ENCODE results near the gene KDM2A. TPM values are rescaled to one million over a fixed set of nuclear protein-coding genes. Genes with fewer than 3 reads are reported as not detected.
A peak's percentile ranks its signal among the peaks of the same experiment; 100 is the strongest.

Gene KDM2A
- total RNA-seq, 4 donors from 2014 or later, result 33.4 to 84.7 (median 64.8) TPM

- DNase-seq, result no peak
- Histone ChIP-seq H3K27ac (no peak overlapping the region), H3K27me3 (no peaks in the 10 kb centered on the region), H3K4me1 (peaks cover 0 to 42% (median 0%) of the 10 kb centered on the region in 3 donors), H3K9me3 (no peaks in the 10 kb centered on the region), H3K4me3 (no peak overlapping the region), H3K36me3 (peaks cover 0 to 54% (median 0%) of the 10 kb centered on the region in 3 donors)
- intact Hi-C loops (cut with DNase I), result no loop called here
- TF ChIP-seq POLR2A (IDR thresholded peaks at IDR 0.05) (no peak), CTCF (IDR thresholded peaks at IDR 0.05) (no peak)
- WGBS, 2 donors, result 69 to 83% methylated on average over 2 of the region's 2 CpGs
These were observed 39.2 kb downstream of the KDM2A start for GRCh38 chr11:67158221-67158620.

GRCh38 chr11:67160045-67160444 lies 41.0 kb downstream of the KDM2A start:
- H3K4me1 ChIP-seq, result peaks cover 0 to 42% (median 0%) of the 10 kb centered on the region in 3 donors
- peaks cover 0 to 53% (median 0%) of the 10 kb centered on the region in 3 donors for H3K36me3 ChIP-seq
- intact Hi-C loops (cut with DNase I), result loop anchor here (10.0 kb wide), 1 partner anchor 75 kb away; no protein-coding TSS in a partner anchor
- TF ChIP-seq CTCF (IDR thresholded peaks at IDR 0.05), result no peak
- TF ChIP-seq POLR2A (IDR thresholded peaks at IDR 0.05), result no peak
- no peak overlapping the region for H3K4me3 ChIP-seq
- no peak overlapping the region for H3K27ac ChIP-seq
- no peaks in the 10 kb centered on the region for H3K27me3 ChIP-seq
- 58 to 73% methylated on average over 2 of the region's 2 CpGs for WGBS, 2 donors
- DNase-seq, result no peak
- no peaks in the 10 kb centered on the region for H3K9me3 ChIP-seq

GRCh38 chr11:67160872-67161783 lies 42.1 kb downstream of the KDM2A start:
- intact Hi-C loops (cut with DNase I), result loop anchor here (10.0 kb wide), 1 partner anchor 76 kb away; no protein-coding TSS in a partner anchor
- TF ChIP-seq CTCF (IDR thresholded peaks at IDR 0.05), result peak in 2 of 6 experiments; percentile 8 to 11
- TF ChIP-seq POLR2A (IDR thresholded peaks at IDR 0.05), result no peak
- WGBS, 2 donors, result 78 to 83% methylated on average over 5 of the region's 5 CpGs

GRCh38 chr11:67163006-67163405 lies 43.9 kb downstream of the KDM2A start:
- intact Hi-C loops (cut with DNase I), result loop anchor here (10.0 kb wide), 1 partner anchor 78 kb away; no protein-coding TSS in a partner anchor
- Histone ChIP-seq H3K4me3 (no peak overlapping the region), H3K9me3 (no peaks in the 10 kb centered on the region), H3K27me3 (no peaks in the 10 kb centered on the region), H3K4me1 (peaks cover 0 to 47% (median 0%) of the 10 kb centered on the region in 3 donors), H3K27ac (no peak overlapping the region), H3K36me3 (peaks cover 0 to 47% (median 0%) of the 10 kb centered on the region in 3 donors)
- no peak for TF ChIP-seq POLR2A (IDR thresholded peaks at IDR 0.05)
- TF ChIP-seq CTCF (IDR thresholded peaks at IDR 0.05), result no peak
- WGBS, 2 donors, result 79 to 87% methylated on average over 3 of the region's 3 CpGs
- no peak for DNase-seq

More at GRCh38 chr11:67160872-67161783, 42.1 kb downstream of the KDM2A start:
- Histone ChIP-seq H3K4me3 (no peak overlapping the region), H3K27ac (no peak overlapping the region), H3K36me3 (peaks cover 0 to 47% (median 0%) of the 10 kb centered on the region in 3 donors), H3K27me3 (no peaks in the 10 kb centered on the region), H3K9me3 (no peaks in the 10 kb centered on the region), H3K4me1 (peaks cover 0 to 46% (median 0%) of the 10 kb centered on the region in 3 donors)
- DNase-seq, result no peak

- no peak overlapping the region for H3K4me3 ChIP-seq
- H3K36me3 ChIP-seq, result peaks cover 0 to 27% (median 0%) of the 10 kb centered on the region in 3 donors
- intact Hi-C loops (cut with DNase I), result loop anchor here (10.0 kb wide), 1 partner anchor 81 kb away; no protein-coding TSS in a partner anchor
- no peaks in the 10 kb centered on the region for H3K27me3 ChIP-seq
- no peak for DNase-seq
- H3K9me3 ChIP-seq, result no peaks in the 10 kb centered on the region
- WGBS, 2 donors, result 70 to 81% methylated on average over 1 of the region's 1 CpG
- no peak overlapping the region for H3K27ac ChIP-seq
- H3K4me1 ChIP-seq, result peaks cover 0 to 40% (median 0%) of the 10 kb centered on the region in 3 donors
- no peak for TF ChIP-seq POLR2A (IDR thresholded peaks at IDR 0.05)
- no peak for TF ChIP-seq CTCF (IDR thresholded peaks at IDR 0.05)
These were observed 46.6 kb downstream of the KDM2A start for GRCh38 chr11:67165623-67166022.
